GM23338 (cell line): ENCODE measurements around the gene IFT52. TPM values are rescaled to one million over a fixed set of nuclear protein-coding genes. Genes with fewer than 3 reads are reported as not detected.

Experiments used
- ATAC-seq: fragments of 200-7000 bp; cut with Tn5 transposase; 3 replicates; pipeline ENCODE4 v1.9.1; 2020
- DNase-seq: peaks from one replicate; pipeline ENCODE4 v3.0.0-alpha.2; 2015; ENCODE audit warnings: low spot score
- H2AFZ ChIP-seq: fragments of 200-600 bp; sonication (generic); 2 replicates; pipeline ENCODE4 v1.8.0; 2016; ENCODE audit warnings: antibody characterized with exemption, mild to moderate bottlenecking, moderate library complexity
- H3F3A ChIP-seq: fragments of 200-600 bp; sonication (generic); replicated peaks from 2 replicates; pipeline ENCODE4 v1.8.0; 2017; ENCODE audit warnings: antibody characterized with exemption, mixed run types, low read depth
- H3K27ac ChIP-seq: fragments of 200-600 bp; sonication (generic); 2 replicates; pipeline ENCODE4 v1.6.1; 2016; ENCODE audit warnings: low read depth
- H3K27me3 ChIP-seq: fragments of 200-600 bp; sonication (generic); 2 replicates; pipeline ENCODE4 v1.8.0; 2016; ENCODE audit warnings: mild to moderate bottlenecking, mixed run types, moderate library complexity; ENCODE audit not compliant: insufficient read depth
- H3K36me3 ChIP-seq: fragments of 200-600 bp; sonication (generic); 2 replicates; pipeline ENCODE4 v1.8.0; 2016; ENCODE audit warnings: mild to moderate bottlenecking; ENCODE audit not compliant: insufficient read depth
- H3K4me1 ChIP-seq: fragments of 200-600 bp; sonication (generic); 2 replicates; pipeline ENCODE4 v1.8.0; 2016; ENCODE audit warnings: mild to moderate bottlenecking, moderate library complexity; ENCODE audit not compliant: insufficient read depth
- H3K4me2 ChIP-seq: fragments of 200-600 bp; sonication (generic); 2 replicates; pipeline ENCODE4 v1.7.1; 2017; ENCODE audit warnings: mixed run types
- H3K4me3 ChIP-seq: fragments of 200-600 bp; sonication (generic); 2 replicates; pipeline ENCODE4 v1.6.1; 2016; ENCODE audit warnings: mixed run types
- H3K79me2 ChIP-seq: fragments of 200-600 bp; sonication (generic); replicated peaks from 2 replicates; pipeline ENCODE4 v1.8.0; 2017; ENCODE audit warnings: mild to moderate bottlenecking; ENCODE audit not compliant: insufficient read depth
- H3K9me2 ChIP-seq: fragments of 200-600 bp; sonication (generic); 2 replicates; pipeline ENCODE4 v1.8.0; 2017; ENCODE audit not compliant: insufficient read depth
- H4K20me1 ChIP-seq: fragments of 200-600 bp; sonication (generic); replicated peaks from 2 replicates; pipeline ENCODE4 v1.8.0; 2017; ENCODE audit warnings: mild to moderate bottlenecking; ENCODE audit not compliant: insufficient read depth
- H3K27ac Mint-ChIP-seq: 2 replicates; pipeline ENCODE4 v1.8.0; 2020; ENCODE audit warnings: inconsistent platforms, mild to moderate bottlenecking, moderate library complexity, mixed read lengths
- H3K27me3 Mint-ChIP-seq: 3 replicates; pipeline ENCODE4 v1.8.0; 2022; ENCODE audit warnings: low read depth, mild to moderate bottlenecking, moderate library complexity, mixed read lengths, inconsistent platforms; ENCODE audit not compliant: insufficient read depth, poor library complexity
- H3K36me3 Mint-ChIP-seq: 3 replicates; pipeline ENCODE4 v1.8.0; 2021; ENCODE audit warnings: low read depth, mild to moderate bottlenecking, inconsistent platforms, moderate library complexity, mixed read lengths
- H3K4me1 Mint-ChIP-seq: 3 replicates; pipeline ENCODE4 v1.8.0; 2020; ENCODE audit warnings: mild to moderate bottlenecking, inconsistent platforms, mixed read lengths
- H3K4me3 Mint-ChIP-seq: 3 replicates; pipeline ENCODE4 v1.8.0; 2021; ENCODE audit warnings: moderate library complexity, mild to moderate bottlenecking, inconsistent platforms, mixed read lengths
- H3K9me3 Mint-ChIP-seq: 3 replicates; pipeline ENCODE4 v1.8.0; 2020; ENCODE audit warnings: moderate library complexity, mild to moderate bottlenecking, inconsistent platforms, mixed read lengths
- CREB1 ChIP-seq: fragments of 250-450 bp; sonication (Bioruptor Pico); IDR thresholded peaks from 2 replicates; pipeline ENCODE4 v1.5.0; 2020; ENCODE audit warnings: low read depth, mild to moderate bottlenecking, moderate library complexity
- CTCF ChIP-seq, 2 experiments: fragments of 200-600 bp in 1 of 2; sonication (generic) in 1 of 2; conservative IDR thresholded peaks; 2 replicates each; pipeline versions ENCODE4 v1.5.1 to v1.6.1; 2016 to 2017; ENCODE audit warnings: antibody characterized with exemption in 2 of 2, low read depth in 2 of 2, mild to moderate bottlenecking in 2 of 2, moderate library complexity in 1 of 2
- ETS1 ChIP-seq: IDR thresholded peaks from 2 replicates; pipeline ENCODE4 v1.6.1; 2016; ENCODE audit warnings: antibody characterized with exemption
- EZH2 ChIP-seq: fragments of 200-600 bp; sonication (generic); IDR thresholded peaks from one replicate; pipeline ENCODE4 v1.8.0; 2017; ENCODE audit warnings: antibody characterized with exemption, mild to moderate bottlenecking, low read depth; ENCODE audit not compliant: unreplicated experiment
- JUNB ChIP-seq: IDR thresholded peaks from one replicate; pipeline ENCODE4 v1.6.1; 2016; ENCODE audit warnings: antibody characterized with exemption; ENCODE audit not compliant: unreplicated experiment
- NANOG ChIP-seq: IDR thresholded peaks from 2 replicates; pipeline ENCODE4 v1.6.1; 2016; ENCODE audit warnings: antibody characterized with exemption, borderline replicate concordance
- POLR2AphosphoS5 ChIP-seq: IDR thresholded peaks from 2 replicates; pipeline ENCODE4 v1.6.1; 2016; ENCODE audit warnings: antibody characterized with exemption, low read depth
- REST ChIP-seq: IDR thresholded peaks from one replicate; pipeline ENCODE4 v1.6.1; 2018; ENCODE audit warnings: antibody characterized with exemption; ENCODE audit not compliant: unreplicated experiment
- polyA plus RNA-seq: library from polyadenylated mRNA; unstranded; fragments of >200 nt; fragmentation: Nextera tagmentation; extraction: Ambion mirVana; gene quantifications from 2 replicates; pipeline ENCODE4 v1.2.1, GENCODE V29; 2016
- total RNA-seq: library from RNA; depleted of rRNA; stranded (reverse); fragments of >200 nt; shearing (Covaris generic); gene quantifications from 2 replicates; pipeline ENCODE4 v1.2.3, GENCODE V29; 2014

The IFT52 gene
- total and polyA plus RNA-seq, 2 experiments from 2014 or later: 30.4 to 39.8 TPM

DNA sequence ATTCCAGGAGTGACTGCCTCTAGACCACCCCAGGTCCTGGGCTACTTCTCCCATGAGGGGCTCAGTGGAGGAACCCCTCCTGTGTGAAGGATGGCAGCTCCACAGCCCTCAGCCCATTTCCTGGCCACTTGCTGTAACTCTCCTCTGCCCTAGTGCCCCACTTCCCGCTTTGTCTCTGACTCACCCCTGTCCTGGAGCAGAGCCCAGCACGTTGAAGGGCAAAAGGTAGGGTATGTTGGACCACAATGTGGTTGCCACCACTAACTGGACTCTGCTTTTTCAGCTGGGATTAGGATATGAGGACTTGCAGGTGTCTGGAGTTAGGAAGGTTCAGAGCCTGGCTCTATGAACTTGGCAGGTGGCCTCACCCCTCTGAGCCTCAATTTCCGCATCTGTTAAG, 78.6 kb downstream of the IFT52 start (continued):
- TF ChIP-seq REST: no peak
- TF ChIP-seq CTCF (conservative IDR thresholded peaks at IDR 0.05; ENCODE audit: low read depth in 2 of 2): no peak
- TF ChIP-seq CREB1 (CRISPR knock-in tag): no peak
- TF ChIP-seq EZH2: no peak
- TF ChIP-seq NANOG: no peak

- Mint-ChIP-seq H3K27ac (no peak overlapping the region), H3K4me1 (peaks cover 6% of the 10 kb centered on the region; the same call in 2 of the 3 replicates), H3K27me3 (peaks cover 21% of the 10 kb centered on the region), H3K36me3 (peaks cover 46% of the 10 kb centered on the region), H3K9me3 (no peaks in the 10 kb centered on the region), H3K4me3 (no peak overlapping the region)
- peaks cover 12% of the 10 kb centered on the region for H4K20me1 ChIP-seq
- H2AFZ ChIP-seq: no peak overlapping the region
- peaks cover 13% of the 10 kb centered on the region; the same call in 1 of the 2 replicates for H3K36me3 ChIP-seq
- DNase-seq: no peak
- H3F3A ChIP-seq: no peaks in the 10 kb centered on the region
- no peak overlapping the region for H3K27ac ChIP-seq
- no peaks in the 10 kb centered on the region for H3K4me1 ChIP-seq
- peaks cover 72% of the 10 kb centered on the region for H3K79me2 ChIP-seq
- H3K27me3 ChIP-seq: peaks cover 10% of the 10 kb centered on the region
- no peak overlapping the region for H3K4me2 ChIP-seq
- no peak overlapping the region for H3K4me3 ChIP-seq
- no peak for ATAC-seq
- H3K9me2 ChIP-seq: no peaks in the 10 kb centered on the region
- TF ChIP-seq ETS1 (no peak), JUNB (no peak), POLR2AphosphoS5 (no peak)
These were observed 79.7 kb downstream of the IFT52 start for GRCh38 chr20:43670423-43670822.
